Measurements from ENCODE around the gene ALG14.

ALG14 gene

GRCh38 chr1:94993931-94994645, 78.7 kb downstream of the ALG14 start:
- no peak for DNase-seq (ENCODE audit: extremely low read depth, low read depth)

GRCh38 chr1:94992863-94993563, 79.7 kb downstream of the ALG14 start:
- H3K4me3 ChIP-seq (replicated peaks; ENCODE audit: low read depth, low read length): no peak overlapping the region
- DNase-seq (ENCODE audit: extremely low read depth, low read depth): no peak
- no peak for TF ChIP-seq CTCF (IDR thresholded peaks at IDR 0.05; ENCODE audit: low read depth, low read length, missing control alignments)

More at GRCh38 chr1:94993931-94994645, 78.7 kb downstream of the ALG14 start:
- TF ChIP-seq CTCF (IDR thresholded peaks at IDR 0.05; ENCODE audit: low read depth, low read length, missing control alignments): no peak
- no peak overlapping the region for H3K4me3 ChIP-seq (replicated peaks; ENCODE audit: low read depth, low read length)

- DNase-seq (ENCODE audit: extremely low read depth, low read depth): no peak
- no peak overlapping the region for H3K4me3 ChIP-seq (replicated peaks; ENCODE audit: low read depth, low read length)
- TF ChIP-seq CTCF (IDR thresholded peaks at IDR 0.05; ENCODE audit: low read depth, low read length, missing control alignments): no peak
Measured at GRCh38 chr1:94992161-94992560, 80.6 kb downstream of the ALG14 start.

- TF ChIP-seq CTCF (IDR thresholded peaks at IDR 0.05; ENCODE audit: low read depth, low read length, missing control alignments): no peak
- DNase-seq (ENCODE audit: extremely low read depth, low read depth): no peak
- H3K4me3 ChIP-seq (replicated peaks; ENCODE audit: low read depth, low read length): no peak overlapping the region
Measured at GRCh38 chr1:94989911-94990473, 82.8 kb downstream of the ALG14 start.

GRCh38 chr1:94989398-94989797, 83.4 kb downstream of the ALG14 start:
- no peak overlapping the region for H3K4me3 ChIP-seq (replicated peaks; ENCODE audit: low read depth, low read length)
- DNase-seq (ENCODE audit: extremely low read depth, low read depth): no peak
- no peak for TF ChIP-seq CTCF (IDR thresholded peaks at IDR 0.05; ENCODE audit: low read depth, low read length, missing control alignments)

GRCh38 chr1:94988356-94988755, 84.4 kb downstream of the ALG14 start:
- DNase-seq (ENCODE audit: extremely low read depth, low read depth): no peak
- no peak for TF ChIP-seq CTCF (IDR thresholded peaks at IDR 0.05; ENCODE audit: low read depth, low read length, missing control alignments)
- H3K4me3 ChIP-seq (replicated peaks; ENCODE audit: low read depth, low read length): no peak overlapping the region

All from HFF-Myc (cell line).